Glutamatergic neuron (in vitro differentiated cells): ENCODE measurements around the gene CDC34. TPM values are rescaled to one million over a fixed set of nuclear protein-coding genes. Genes with fewer than 3 reads are reported as not detected.

ENCODE experiments used
- DNase-seq: peaks from one replicate; pipeline ENCODE4 v3.0.0; 2022
- H3K27ac Mint-ChIP-seq: one replicate; pipeline ENCODE4 v1.8.0; 2020; ENCODE audit warnings: mild to moderate bottlenecking, mixed read lengths, inconsistent platforms; ENCODE audit not compliant: unreplicated experiment
- H3K27me3 Mint-ChIP-seq: one replicate; pipeline ENCODE4 v1.8.0; 2020; ENCODE audit warnings: mild to moderate bottlenecking, moderate library complexity, mixed read lengths, inconsistent platforms; ENCODE audit not compliant: unreplicated experiment
- H3K36me3 Mint-ChIP-seq: one replicate; pipeline ENCODE4 v1.8.0; 2020; ENCODE audit warnings: mild to moderate bottlenecking, mixed read lengths, inconsistent platforms; ENCODE audit not compliant: unreplicated experiment
- H3K4me1 Mint-ChIP-seq: one replicate; pipeline ENCODE4 v1.8.0; 2020; ENCODE audit warnings: mild to moderate bottlenecking, low read depth, mixed read lengths, inconsistent platforms; ENCODE audit not compliant: unreplicated experiment
- H3K4me3 Mint-ChIP-seq: one replicate; pipeline ENCODE4 v1.8.0; 2020; ENCODE audit warnings: mild to moderate bottlenecking, mixed read lengths, inconsistent platforms; ENCODE audit not compliant: unreplicated experiment
- H3K9me3 Mint-ChIP-seq: one replicate; pipeline ENCODE4 v1.8.0; 2020; ENCODE audit warnings: mild to moderate bottlenecking, moderate library complexity, mixed read lengths, inconsistent platforms; ENCODE audit not compliant: unreplicated experiment
- CTCF ChIP-seq: fragments of 200-600 bp; sonication (generic); IDR thresholded peaks from one replicate; pipeline ENCODE4 v1.5.0; 2021; ENCODE audit not compliant: partially characterized antibody, unreplicated experiment
- total RNA-seq: library from RNA; stranded (reverse); fragmentation: NEBNext Ultra II Directional; extraction: Animal tissue kit (Norgen Biotek cat#: 25700); gene quantifications from one replicate; pipeline ENCODE4 v1.2.1, GENCODE V29; 2021; ENCODE audit not compliant: unreplicated experiment

Gene CDC34
- total RNA-seq, 1 donor from 2014 or later, result 136 TPM

- Mint-ChIP-seq H3K4me1 (peaks cover 4% of the 10 kb centered on the region), H3K27ac (no peak overlapping the region), H3K9me3 (peaks cover 4% of the 10 kb centered on the region), H3K27me3 (peaks cover 5% of the 10 kb centered on the region), H3K4me3 (no peak overlapping the region), H3K36me3 (no peaks in the 10 kb centered on the region)
- DNase-seq, result no peak
- TF ChIP-seq CTCF, result no peak
Observed at GRCh38 chr19:542173-542866, 10.8 kb downstream of the CDC34 start.

GRCh38 chr19:543910-544608 lies 12.5 kb downstream of the CDC34 start, which contains the start of gene GZMM:
Gene GZMM, plus strand, starts transcription at chr19:544053. Its CDS starts 19 bp downstream, at chr19:544072.
- Mint-ChIP-seq H3K4me1 (no peaks in the 10 kb centered on the region), H3K27ac (no peak within 1 kb of the TSS), H3K9me3 (peaks cover 2% of the 10 kb centered on the region), H3K27me3 (peaks cover 2% of the 10 kb centered on the region), H3K4me3 (no peak within 1 kb of the TSS), H3K36me3 (no peaks in the 10 kb centered on the region)
- DNase-seq, result no peak
- no peak for TF ChIP-seq CTCF

- no peak for DNase-seq
- no peaks in the 10 kb centered on the region for H3K4me1 Mint-ChIP-seq
- peaks cover 2% of the 10 kb centered on the region for H3K9me3 Mint-ChIP-seq
- H3K27me3 Mint-ChIP-seq, result peaks cover 2% of the 10 kb centered on the region
- H3K36me3 Mint-ChIP-seq, result no peaks in the 10 kb centered on the region
- no peak overlapping the region for H3K27ac Mint-ChIP-seq
- TF ChIP-seq CTCF, result no peak
- no peak overlapping the region for H3K4me3 Mint-ChIP-seq
Observed at GRCh38 chr19:547117-547516, 15.6 kb downstream of the CDC34 start.

GRCh38 chr19:547836-548720 lies 16.5 kb downstream of the CDC34 start:
- no peak for TF ChIP-seq CTCF
- no peak overlapping the region for H3K27ac Mint-ChIP-seq
- H3K4me3 Mint-ChIP-seq, result no peak overlapping the region
- H3K27me3 Mint-ChIP-seq, result peaks cover 2% of the 10 kb centered on the region
- no peak for DNase-seq
- peaks cover 4% of the 10 kb centered on the region for H3K9me3 Mint-ChIP-seq
- H3K4me1 Mint-ChIP-seq, result no peaks in the 10 kb centered on the region
- H3K36me3 Mint-ChIP-seq, result no peaks in the 10 kb centered on the region
